GM12891 (cell line): ENCODE data around the gene HSPA5.

Experiments used
- PAX5 ChIP-seq: IDR thresholded peaks from 2 replicates; pipeline ENCODE4 v1.6.1; 2011; ENCODE audit warnings: low read length, moderate library complexity, mild to moderate bottlenecking; ENCODE audit not compliant: insufficient read depth, severe bottlenecking
- POLR2A ChIP-seq: IDR thresholded peaks from 2 replicates; pipeline ENCODE4 v1.6.1; 2011; ENCODE audit warnings: low read depth, low read length, control low read depth
- POLR2AphosphoS5 ChIP-seq: IDR thresholded peaks from 2 replicates; pipeline ENCODE4 v1.6.1; 2011; ENCODE audit warnings: low read depth, low read length, control low read depth
- POU2F2 ChIP-seq: IDR thresholded peaks from 2 replicates; pipeline ENCODE4 v1.6.1; 2011; ENCODE audit warnings: low read depth, mild to moderate bottlenecking, control low read depth, low read length, moderate library complexity
- SPI1 ChIP-seq: IDR thresholded peaks from 2 replicates; pipeline ENCODE4 v1.6.1; 2011; ENCODE audit warnings: low read depth, low read length, control low read depth
- TAF1 ChIP-seq: IDR thresholded peaks from 2 replicates; pipeline ENCODE4 v1.6.1; 2011; ENCODE audit warnings: low read depth, low read length, control low read depth

- no peak for TF ChIP-seq TAF1
- TF ChIP-seq POLR2A, result no peak
- TF ChIP-seq POLR2AphosphoS5, result no peak
- TF ChIP-seq SPI1, result no peak
- TF ChIP-seq PAX5, result no peak
- TF ChIP-seq POU2F2, result no peak
Observed at GRCh38 chr9:125238915-125239446, 2.2 kb downstream of the HSPA5 start.
